Measurements from ENCODE around the gene OPCML.

OPCML gene

GRCh38 chr11:132872211-132872610 lies 660.1 kb downstream of the OPCML start:
- Mint-ChIP-seq H3K27ac (no peak overlapping the region), H3K9me3 (no peaks in the 10 kb centered on the region), H3K4me1 (no peaks in the 10 kb centered on the region), H3K4me3 (no peak overlapping the region), H3K36me3 (no peaks in the 10 kb centered on the region)
- DNase-seq (ENCODE audit: low spot score in 2 of 2), result no peak
- no peak for ATAC-seq

GRCh38 chr11:132866783-132867545 lies 665.3 kb downstream of the OPCML start:
- Mint-ChIP-seq H3K27ac (no peak overlapping the region), H3K9me3 (no peaks in the 10 kb centered on the region), H3K4me3 (no peak overlapping the region), H3K36me3 (no peaks in the 10 kb centered on the region), H3K4me1 (no peaks in the 10 kb centered on the region)
- DNase-seq (ENCODE audit: low spot score in 2 of 2) (no peak), ATAC-seq (no peak)

GRCh38 chr11:132865623-132866022 lies 666.7 kb downstream of the OPCML start:
- Mint-ChIP-seq H3K36me3 (no peaks in the 10 kb centered on the region), H3K4me1 (no peaks in the 10 kb centered on the region), H3K4me3 (no peak overlapping the region), H3K9me3 (no peaks in the 10 kb centered on the region), H3K27ac (no peak overlapping the region)
- no peak for ATAC-seq
- no peak for DNase-seq (ENCODE audit: low spot score in 2 of 2)

GRCh38 chr11:132864811-132865576 lies 667.3 kb downstream of the OPCML start:
- Mint-ChIP-seq H3K9me3 (no peaks in the 10 kb centered on the region), H3K36me3 (no peaks in the 10 kb centered on the region), H3K4me1 (no peaks in the 10 kb centered on the region), H3K4me3 (no peak overlapping the region), H3K27ac (no peak overlapping the region)
- no peak for ATAC-seq
- no peak for DNase-seq (ENCODE audit: low spot score in 2 of 2)

GRCh38 chr11:132862933-132863332 lies 669.4 kb downstream of the OPCML start:
- H3K4me1 Mint-ChIP-seq, result no peaks in the 10 kb centered on the region
- ATAC-seq (no peak), DNase-seq (ENCODE audit: low spot score in 2 of 2) (no peak)
- no peaks in the 10 kb centered on the region for H3K36me3 Mint-ChIP-seq
- H3K4me3 Mint-ChIP-seq, result no peak overlapping the region
- no peaks in the 10 kb centered on the region for H3K9me3 Mint-ChIP-seq
- no peak overlapping the region for H3K27ac Mint-ChIP-seq

- Mint-ChIP-seq H3K9me3 (no peaks in the 10 kb centered on the region), H3K27ac (no peak overlapping the region), H3K36me3 (no peaks in the 10 kb centered on the region), H3K4me3 (no peak overlapping the region), H3K4me1 (no peaks in the 10 kb centered on the region)
- ATAC-seq (no peak), DNase-seq (ENCODE audit: low spot score in 2 of 2) (no peak)
These were observed 670.2 kb downstream of the OPCML start for GRCh38 chr11:132862137-132862536.

- H3K36me3 Mint-ChIP-seq, result no peaks in the 10 kb centered on the region
- H3K4me1 Mint-ChIP-seq, result no peaks in the 10 kb centered on the region
- DNase-seq (ENCODE audit: low spot score in 2 of 2), result no peak
- no peak overlapping the region for H3K4me3 Mint-ChIP-seq
- H3K27ac Mint-ChIP-seq, result no peak overlapping the region
- ATAC-seq, result no peak
- no peaks in the 10 kb centered on the region for H3K9me3 Mint-ChIP-seq
These were observed 673.0 kb downstream of the OPCML start for GRCh38 chr11:132859306-132859705.

GRCh38 chr11:132858223-132858622 lies 674.1 kb downstream of the OPCML start:
- ATAC-seq, result no peak
- H3K27ac Mint-ChIP-seq, result no peak overlapping the region
- DNase-seq (ENCODE audit: low spot score in 2 of 2), result no peak
- H3K36me3 Mint-ChIP-seq, result no peaks in the 10 kb centered on the region
- no peaks in the 10 kb centered on the region for H3K4me1 Mint-ChIP-seq
- no peaks in the 10 kb centered on the region for H3K9me3 Mint-ChIP-seq
- H3K4me3 Mint-ChIP-seq, result no peak overlapping the region

GRCh38 chr11:132856032-132856431 lies 676.3 kb downstream of the OPCML start:
- H3K4me1 Mint-ChIP-seq, result no peaks in the 10 kb centered on the region
- no peak for DNase-seq (ENCODE audit: low spot score in 2 of 2)
- no peak overlapping the region for H3K4me3 Mint-ChIP-seq
- H3K27ac Mint-ChIP-seq, result no peak overlapping the region
- no peak for ATAC-seq
- H3K9me3 Mint-ChIP-seq, result no peaks in the 10 kb centered on the region
- no peaks in the 10 kb centered on the region for H3K36me3 Mint-ChIP-seq

GRCh38 chr11:132855516-132855915 lies 676.8 kb downstream of the OPCML start:
- H3K4me1 Mint-ChIP-seq, result no peaks in the 10 kb centered on the region
- ATAC-seq (no peak), DNase-seq (ENCODE audit: low spot score in 2 of 2) (no peak)
- H3K4me3 Mint-ChIP-seq, result no peak overlapping the region
- H3K36me3 Mint-ChIP-seq, result no peaks in the 10 kb centered on the region
- no peaks in the 10 kb centered on the region for H3K9me3 Mint-ChIP-seq
- H3K27ac Mint-ChIP-seq, result no peak overlapping the region

- Mint-ChIP-seq H3K4me3 (no peak overlapping the region), H3K27ac (no peak overlapping the region), H3K36me3 (no peaks in the 10 kb centered on the region), H3K4me1 (no peaks in the 10 kb centered on the region), H3K9me3 (no peaks in the 10 kb centered on the region)
- ATAC-seq, result no peak
- no peak for DNase-seq (ENCODE audit: low spot score in 2 of 2)
These were observed 678.4 kb downstream of the OPCML start for GRCh38 chr11:132853886-132854285.

GRCh38 chr11:132852361-132852760 lies 679.9 kb downstream of the OPCML start:
- no peaks in the 10 kb centered on the region for H3K9me3 Mint-ChIP-seq
- H3K4me3 Mint-ChIP-seq, result no peak overlapping the region
- no peak for ATAC-seq
- no peaks in the 10 kb centered on the region for H3K4me1 Mint-ChIP-seq
- H3K36me3 Mint-ChIP-seq, result no peaks in the 10 kb centered on the region
- DNase-seq (ENCODE audit: low spot score in 2 of 2), result no peak
- H3K27ac Mint-ChIP-seq, result no peak overlapping the region

- Mint-ChIP-seq H3K27ac (no peak overlapping the region), H3K4me3 (no peak overlapping the region), H3K36me3 (no peaks in the 10 kb centered on the region), H3K4me1 (no peaks in the 10 kb centered on the region), H3K9me3 (no peaks in the 10 kb centered on the region)
- DNase-seq (ENCODE audit: low spot score in 2 of 2), result no peak
- no peak for ATAC-seq
These were observed 681.1 kb downstream of the OPCML start for GRCh38 chr11:132851247-132851646.

GRCh38 chr11:132850266-132850665 lies 682.0 kb downstream of the OPCML start:
- H3K4me3 Mint-ChIP-seq, result no peak overlapping the region
- H3K4me1 Mint-ChIP-seq, result no peaks in the 10 kb centered on the region
- H3K9me3 Mint-ChIP-seq, result no peaks in the 10 kb centered on the region
- no peak for ATAC-seq
- no peaks in the 10 kb centered on the region for H3K36me3 Mint-ChIP-seq
- DNase-seq (ENCODE audit: low spot score in 2 of 2), result no peak
- no peak overlapping the region for H3K27ac Mint-ChIP-seq

GRCh38 chr11:132848336-132848735 lies 684.0 kb downstream of the OPCML start:
- DNase-seq (ENCODE audit: low spot score in 2 of 2) (no peak), ATAC-seq (no peak)
- no peaks in the 10 kb centered on the region for H3K9me3 Mint-ChIP-seq
- H3K27ac Mint-ChIP-seq, result no peak overlapping the region
- H3K36me3 Mint-ChIP-seq, result no peaks in the 10 kb centered on the region
- no peaks in the 10 kb centered on the region for H3K4me1 Mint-ChIP-seq
- H3K4me3 Mint-ChIP-seq, result no peak overlapping the region

- H3K4me1 Mint-ChIP-seq, result no peaks in the 10 kb centered on the region
These were observed 686.2 kb downstream of the OPCML start for GRCh38 chr11:132846075-132846474.

More at GRCh38 chr11:132846075-132846474, 686.2 kb downstream of the OPCML start:
- H3K4me3 Mint-ChIP-seq, result no peak overlapping the region
- no peak for ATAC-seq
- DNase-seq (ENCODE audit: low spot score in 2 of 2), result no peak
- no peaks in the 10 kb centered on the region for H3K36me3 Mint-ChIP-seq
- no peaks in the 10 kb centered on the region for H3K9me3 Mint-ChIP-seq
- H3K27ac Mint-ChIP-seq, result no peak overlapping the region

All from stimulated activated effector memory CD8-positive, alpha-beta T cell treated with anti-CD3 and anti-CD28 coated beads, Interleukin-12 subunit alpha, Interleukin-12 subunit beta, amount 100 ng/mL, for 72 hours (primary cell).